Nucleus accumbens (tissue), 56 donors: ENCODE data around the gene CIC.
"Not testable (repeated sequence)": the region's sequence is repeated elsewhere in the genome, so short reads cannot be mapped to it uniquely, and the experiment has no call there.

Experiments
- DNase-seq, 56 donors: peaks; one replicate each; lab custom pipeline; 2025; lab: John Stamatoyannopoulos, UW

The CIC gene

DNA sequence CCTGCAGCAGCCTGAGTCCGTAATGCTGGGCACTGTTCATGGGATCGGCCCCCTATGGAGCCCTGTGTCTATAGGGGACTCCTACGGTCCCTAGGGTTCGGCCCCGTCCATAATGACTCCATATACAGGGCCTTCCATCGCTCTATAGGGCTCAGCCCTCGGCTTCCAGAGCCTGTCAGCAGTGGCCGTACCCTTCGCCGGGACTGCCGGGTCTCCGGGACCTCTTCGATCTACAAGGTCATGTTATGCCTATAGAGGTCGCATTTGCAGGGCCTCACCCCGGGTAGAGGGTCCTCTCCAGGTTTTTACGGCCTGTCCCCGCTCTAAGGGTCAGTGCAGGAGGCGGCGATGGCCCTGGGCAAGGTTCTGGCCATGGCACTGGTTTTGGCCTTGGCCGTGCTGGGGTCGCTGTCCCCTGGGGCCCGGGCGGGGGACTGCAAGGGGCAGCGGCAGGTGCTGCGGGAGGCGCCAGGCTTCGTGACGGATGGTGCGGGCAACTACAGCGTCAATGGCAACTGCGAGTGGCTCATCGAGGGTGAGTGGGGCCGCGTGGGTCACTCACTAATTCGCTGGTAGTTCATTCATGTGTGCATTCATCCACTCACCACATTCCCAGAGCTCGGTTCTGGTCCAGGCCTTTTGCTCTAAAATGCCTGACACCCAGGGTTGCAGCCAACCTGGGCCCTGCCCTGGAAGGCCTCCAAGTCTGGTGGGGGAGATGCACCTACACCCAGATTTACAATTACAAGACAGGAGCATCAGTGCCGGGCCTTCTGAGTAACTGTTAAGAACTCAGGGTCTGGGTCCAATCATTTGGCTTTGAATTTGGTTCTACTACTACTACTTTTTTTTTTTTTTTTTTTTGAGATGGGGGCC, 57.1 kb downstream of the CIC start:
- DNase-seq, result peak in 9 of 56 donors; percentile 10 to 58 (median 51)

GRCh38 chr19:42326969-42327368, 57.9 kb downstream of the CIC start:
- DNase-seq, result no peak

- DNase-seq, result no peak
These were observed 58.3 kb downstream of the CIC start for GRCh38 chr19:42327381-42327780.

DNA sequence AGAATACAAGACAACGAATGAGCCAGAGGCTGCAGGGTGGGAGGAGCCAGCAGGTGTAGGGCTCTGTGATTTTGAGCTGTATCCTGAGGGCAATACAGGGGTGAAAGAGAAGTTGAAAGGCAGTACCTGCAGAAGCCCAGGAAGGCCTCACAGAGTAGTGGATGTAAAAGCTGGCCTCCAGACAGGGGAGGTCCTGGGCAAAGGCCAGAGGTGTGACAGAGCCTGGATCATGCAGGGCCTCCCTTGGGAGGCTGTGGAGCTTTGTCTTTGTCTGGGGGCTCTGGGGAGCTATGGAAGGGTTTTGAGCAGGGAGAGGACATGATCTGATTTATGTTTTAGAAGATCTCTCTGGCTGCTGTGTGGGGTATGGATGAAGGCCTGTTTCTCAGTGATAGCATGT, 59.1 kb downstream of the CIC start:
- DNase-seq, result no peak

GRCh38 chr19:42328854-42329253, 59.8 kb downstream of the CIC start:
- no peak for DNase-seq

- DNase-seq, result no peak
These were observed 61.2 kb downstream of the CIC start for GRCh38 chr19:42330241-42330711.

- DNase-seq, result not testable (repeated sequence)
These were observed 62.3 kb downstream of the CIC start for GRCh38 chr19:42331333-42331732.

DNA sequence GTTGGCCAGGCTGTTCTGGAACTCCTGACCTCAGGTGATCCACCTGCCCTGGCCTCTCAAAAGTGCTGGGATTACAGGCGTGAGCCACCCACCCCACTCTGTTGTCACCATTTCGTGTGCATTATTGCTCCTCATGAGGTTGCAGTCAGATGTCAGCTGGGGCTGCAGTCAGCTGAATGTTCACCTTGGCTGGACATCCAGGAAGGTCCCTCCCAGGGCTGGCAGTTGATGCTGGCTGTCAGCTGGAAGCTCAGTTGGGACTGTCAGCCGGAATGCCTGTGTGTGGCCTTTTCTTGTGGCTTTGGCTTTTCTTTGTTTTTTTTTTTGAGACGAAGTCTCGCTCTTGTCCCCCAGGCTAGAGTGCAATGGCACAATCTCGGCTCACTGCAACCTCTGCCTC, 63.0 kb downstream of the CIC start:
- no peak for DNase-seq

- no peak for DNase-seq
These were observed 64.0 kb downstream of the CIC start for GRCh38 chr19:42333018-42333417.

GRCh38 chr19:42333975-42334696, 65.1 kb downstream of the CIC start:
- no peak for DNase-seq

DNA sequence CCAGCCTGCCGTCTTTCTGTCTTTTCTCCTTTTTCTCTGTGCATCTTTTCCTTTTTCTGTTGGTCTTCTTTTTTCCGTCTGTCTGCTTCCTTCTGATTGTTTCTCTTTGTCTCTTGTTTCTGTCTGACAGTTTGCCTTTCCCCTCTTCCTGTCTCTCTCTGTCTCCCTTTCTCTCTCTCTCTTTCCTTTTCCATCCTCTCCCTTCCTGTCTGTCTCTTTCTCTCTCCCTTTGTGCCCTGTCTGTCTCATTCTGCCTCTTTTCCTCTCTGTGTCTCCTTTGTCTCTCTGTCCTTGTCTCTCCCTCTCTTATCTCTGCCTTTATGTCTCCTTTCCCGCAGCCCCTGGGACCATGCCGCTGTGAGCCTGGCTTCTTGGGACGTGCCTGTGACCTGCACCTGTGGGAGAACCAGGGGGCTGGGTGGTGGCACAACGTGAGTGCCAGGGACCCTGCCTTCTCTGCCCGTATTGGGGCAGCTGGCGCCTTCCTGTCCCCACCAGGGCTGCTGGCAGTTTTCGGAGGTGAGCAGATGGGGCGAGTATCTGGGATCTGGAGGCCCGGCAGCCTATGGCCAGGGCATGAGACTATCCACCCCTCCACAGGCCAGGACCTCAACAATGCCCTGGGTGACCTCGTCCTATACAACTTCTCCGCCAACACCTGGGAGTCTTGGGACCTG, 65.8 kb downstream of the CIC start:
- DNase-seq, result no peak

DNA sequence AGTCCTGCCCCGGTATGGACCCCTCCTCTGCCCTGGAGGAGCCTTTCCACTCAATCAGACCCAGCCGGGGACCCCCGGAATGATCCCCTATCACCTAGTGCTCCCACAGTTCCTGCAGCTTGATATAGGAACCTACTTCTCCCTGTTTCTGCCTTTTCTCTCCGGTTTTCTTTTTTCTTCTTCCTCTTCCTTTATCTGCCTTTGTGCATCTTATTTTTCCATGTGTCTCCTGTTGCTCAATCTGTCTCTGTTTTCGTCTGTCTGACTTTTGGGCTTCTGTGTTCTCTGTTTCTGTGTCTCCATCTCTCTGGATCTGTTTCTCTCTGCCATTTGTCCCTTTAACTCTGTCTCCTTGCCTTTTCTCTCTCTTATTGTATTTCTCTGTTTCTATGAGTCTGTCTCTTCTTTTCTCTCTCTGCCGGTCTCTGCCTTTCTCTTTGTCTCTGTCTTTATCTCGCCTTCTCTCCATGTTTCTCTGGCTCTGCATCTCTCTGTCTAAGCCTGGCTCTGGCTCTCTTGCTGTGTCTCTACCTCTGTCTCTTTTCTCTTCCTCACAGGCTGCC, 66.4 kb downstream of the CIC start:
- no peak for DNase-seq

DNA sequence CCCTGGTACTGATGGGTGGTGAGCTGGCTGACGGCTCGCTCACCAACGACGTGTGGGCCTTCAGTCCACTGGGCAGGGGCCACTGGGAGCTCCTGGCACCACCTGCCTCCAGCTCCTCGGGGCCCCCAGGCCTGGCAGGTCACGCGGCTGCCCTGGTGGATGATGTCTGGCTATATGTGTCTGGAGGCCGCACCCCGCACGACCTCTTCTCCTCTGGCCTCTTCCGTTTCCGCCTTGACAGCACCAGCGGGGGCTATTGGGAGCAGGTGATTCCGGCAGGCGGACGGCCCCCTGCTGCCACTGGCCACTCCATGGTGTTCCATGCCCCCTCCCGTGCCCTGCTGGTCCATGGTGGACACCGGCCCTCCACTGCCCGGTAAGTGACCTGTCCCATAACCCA, 66.9 kb downstream of the CIC start:
- no peak for DNase-seq

DNA sequence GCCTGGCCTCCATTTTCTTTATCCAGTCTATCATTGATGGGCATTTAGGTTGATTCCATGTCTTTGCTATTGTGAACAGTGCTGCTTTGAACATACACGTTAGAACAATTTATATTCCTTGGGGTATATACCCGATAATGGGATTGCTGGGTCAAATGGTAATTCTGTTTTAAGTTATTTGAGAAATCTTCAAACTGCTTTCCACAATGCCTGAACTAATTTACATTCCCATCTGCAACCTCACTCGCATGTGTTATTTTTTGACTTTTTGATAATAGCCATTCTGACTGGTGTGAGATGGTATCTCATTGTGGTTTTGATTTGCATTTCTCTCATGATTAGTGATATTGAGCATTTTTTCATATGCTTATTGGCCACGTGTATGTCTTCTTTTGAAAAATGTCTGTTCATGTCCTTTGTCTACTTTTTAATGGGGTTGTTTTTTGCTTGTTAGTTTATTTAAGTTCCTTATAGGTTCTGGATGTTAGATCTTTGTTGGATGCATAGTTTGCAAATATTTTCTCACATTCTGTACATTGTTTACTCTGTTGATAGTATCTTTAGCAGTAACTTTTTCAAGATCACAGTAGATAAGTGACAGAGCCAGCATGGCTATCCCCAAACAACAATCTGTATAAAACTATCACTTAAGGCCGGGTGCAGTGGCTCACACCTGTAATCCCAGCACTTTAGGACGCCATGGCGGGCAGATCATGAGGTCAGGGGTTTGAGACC, 70.2 kb downstream of the CIC start:
- DNase-seq, result not testable (repeated sequence)

DNA sequence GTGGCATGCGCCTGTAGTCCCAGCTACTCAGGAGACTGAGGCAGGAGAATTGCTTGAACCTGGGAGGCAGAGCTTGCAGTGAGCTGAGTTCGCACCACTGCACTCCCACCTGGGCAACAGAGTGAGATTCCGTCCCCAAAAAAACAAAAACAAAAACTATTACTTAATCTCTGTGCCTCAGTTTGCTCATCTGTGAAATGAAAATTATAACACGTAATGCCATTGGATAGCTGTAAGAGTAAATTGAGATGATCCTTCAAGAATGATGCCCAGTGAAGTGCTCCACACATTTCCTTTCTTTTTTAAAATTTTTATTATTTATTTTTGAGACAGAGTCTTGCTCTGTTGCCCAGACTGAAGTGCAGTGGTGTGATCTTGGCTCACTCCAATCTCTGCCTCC, 70.9 kb downstream of the CIC start:
- not testable (repeated sequence) for DNase-seq

DNA sequence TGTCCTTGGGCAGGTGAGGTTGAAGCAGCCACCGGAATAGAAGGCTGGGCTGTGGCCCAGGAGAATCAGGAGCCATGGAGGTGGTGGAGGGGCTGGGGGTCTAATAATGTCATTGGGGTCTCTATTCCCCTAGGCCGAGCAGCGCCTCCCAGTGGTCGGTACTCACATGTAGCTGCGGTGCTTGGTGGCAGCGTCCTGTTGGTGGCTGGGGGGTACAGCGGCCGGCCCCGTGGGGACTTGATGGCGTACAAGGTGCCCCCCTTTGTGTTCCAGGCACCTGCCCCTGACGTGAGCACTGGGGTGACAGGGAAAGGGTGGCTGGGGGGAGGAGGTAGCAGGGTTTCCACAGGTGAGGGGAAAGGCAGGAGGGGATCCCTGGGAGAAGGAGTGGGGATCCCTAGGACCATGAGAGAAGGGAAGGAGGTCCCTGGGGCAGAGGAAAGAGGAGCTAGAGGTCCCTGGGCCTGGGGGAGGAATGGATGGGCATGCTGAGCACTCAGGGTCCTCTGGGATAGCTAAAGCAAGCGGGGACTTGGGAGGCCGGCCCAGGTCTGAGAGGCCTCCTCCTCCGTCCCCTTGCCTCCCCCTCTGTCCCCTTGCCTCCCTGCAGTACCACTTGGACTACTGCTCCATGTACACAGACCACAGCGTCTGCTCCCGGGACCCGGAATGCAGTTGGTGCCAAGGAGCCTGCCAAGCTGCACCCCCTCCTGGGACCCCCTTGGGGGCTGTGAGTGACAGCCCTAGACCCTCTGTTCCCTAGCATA, 74.5 kb downstream of the CIC start:
- DNase-seq, result no peak

GRCh38 chr19:42344336-42344893, 75.4 kb downstream of the CIC start:
- no peak for DNase-seq
